ENCODE results near the gene GLI1. TPM values are rescaled to one million over a fixed set of nuclear protein-coding genes. Genes with fewer than 3 reads are reported as not detected.

GLI1 gene
- total RNA-seq, 1 experiment from 2014 or later = 25.8 TPM

- peaks cover 0 to 21% (median 14%) of the 10 kb centered on the region in 3 experiments; a peak in 6 of 7 replicates for H3K36me3 Mint-ChIP-seq (ENCODE audit: insufficient read depth in 1 of 3, low read depth in 3 of 3)
- H3K9me3 ChIP-seq (ENCODE audit: control insufficient read depth, low read depth, low read length) = no peaks in the 10 kb centered on the region
- H3K9me3 Mint-ChIP-seq = no peaks in the 10 kb centered on the region
- no peak overlapping the region for H3K23ac ChIP-seq (ENCODE audit: insufficient read length, low read depth, low read length)
- H3K27ac ChIP-seq (ENCODE audit: insufficient read length, low read depth, low read length) = peak overlapping the region; percentile 9
- peak overlapping the region; percentile 5 for H3K18ac ChIP-seq (ENCODE audit: insufficient read length, low read depth, low read length)
- no peak overlapping the region for H2AK5ac ChIP-seq (ENCODE audit: insufficient read length, low read length)
- H2BK12ac ChIP-seq (ENCODE audit: insufficient read length, low read depth, low read length) = no peak overlapping the region
- H3K14ac ChIP-seq (ENCODE audit: insufficient read depth, low read length) = 0 out of 2 replicates have a peak overlapping the region, but pooled peaks have one; percentile 1
- WGBS (ENCODE audit: extremely low coverage, insufficient read length, low lambda C conversion rate) = no CpG with 5 or more reads among the region's 9 CpGs
- H3K4ac ChIP-seq (ENCODE audit: low read depth, low read length) = no peak overlapping the region
- H3K23me2 ChIP-seq (ENCODE audit: insufficient read length, low read depth, low read length, poor library complexity, severe bottlenecking) = peaks cover 19% of the 10 kb centered on the region
- no peak overlapping the region for H2BK5ac ChIP-seq (ENCODE audit: insufficient read length, low read length)
- H2AFZ ChIP-seq (ENCODE audit: low read length) = no peak overlapping the region
- no peak overlapping the region for H4K5ac ChIP-seq (ENCODE audit: insufficient read length, low read depth, low read length)
- TF ChIP-seq CTCF (conservative IDR thresholded peaks at IDR 0.05) = no peak
- H3K27me3 Mint-ChIP-seq (ENCODE audit: low read depth) = peaks cover 32% of the 10 kb centered on the region
- H2BK120ac ChIP-seq (ENCODE audit: low read depth, low read length, poor library complexity, severe bottlenecking) = no peak overlapping the region
- H3K56ac ChIP-seq (ENCODE audit: insufficient read length, low read depth, low read length) = no peak overlapping the region
- no peaks in the 10 kb centered on the region for H3K4me1 ChIP-seq (ENCODE audit: insufficient read depth, low read length)
- H3K4me1 Mint-ChIP-seq = peaks cover 22 to 27% of the 10 kb centered on the region in 2 experiments
- H3K27ac Mint-ChIP-seq = peak overlapping the region; percentile 98 to 100 (median 99)
- no peaks in the 10 kb centered on the region for H3K79me2 ChIP-seq (ENCODE audit: insufficient read depth, low read length)
- H2BK15ac ChIP-seq (ENCODE audit: low read depth, low read length) = no peak overlapping the region
- no peak overlapping the region for H2BK20ac ChIP-seq (ENCODE audit: low read depth, low read length, poor library complexity, severe bottlenecking)
- no peak overlapping the region for H4K91ac ChIP-seq (ENCODE audit: insufficient read length, low read depth, low read length)
- H3K4me2 ChIP-seq (ENCODE audit: insufficient read depth, insufficient read length, low read length) = peak overlapping the region; percentile 63
- no peaks in the 10 kb centered on the region for H3K27me3 ChIP-seq (ENCODE audit: insufficient read depth, low read length)
- no peak overlapping the region for H3T11ph ChIP-seq (ENCODE audit: low read length)
- H4K8ac ChIP-seq (replicated peaks; ENCODE audit: insufficient read length, low read depth, low read length) = no peak overlapping the region
- no peaks in the 10 kb centered on the region for H4K20me1 ChIP-seq (ENCODE audit: control insufficient read depth, insufficient read depth, insufficient read length)
- no peaks in the 10 kb centered on the region for H3K79me1 ChIP-seq (ENCODE audit: insufficient read depth, low read depth, low read length, poor library complexity, severe bottlenecking)
- no peak for DNase-seq
- H3K9ac ChIP-seq (ENCODE audit: extremely low read depth, insufficient read length, low read length) = peak overlapping the region; percentile 11
- H3K4me3 Mint-ChIP-seq = peak overlapping the region; percentile 91 to 99
These were observed 2.3 kb downstream of the GLI1 start for GRCh38 chr12:57461917-57462250.

Data from H9 (cell line).